HG03457 (cell line): ENCODE data around the gene LIMK2.
A peak's percentile ranks its signal among the peaks of the same experiment; 100 is the strongest.
"Not testable (repeated sequence)": the region's sequence is repeated elsewhere in the genome, so short reads cannot be mapped to it uniquely, and the experiment has no call there.

ENCODE experiments used
- ATAC-seq: cut with Tn5 transposase; IDR thresholded peaks from one replicate; pipeline ENCODE4 v1.9.1; 2021; ENCODE audit warnings: moderate number of reproducible peaks; ENCODE audit not compliant: unreplicated experiment

The LIMK2 gene

DNA sequence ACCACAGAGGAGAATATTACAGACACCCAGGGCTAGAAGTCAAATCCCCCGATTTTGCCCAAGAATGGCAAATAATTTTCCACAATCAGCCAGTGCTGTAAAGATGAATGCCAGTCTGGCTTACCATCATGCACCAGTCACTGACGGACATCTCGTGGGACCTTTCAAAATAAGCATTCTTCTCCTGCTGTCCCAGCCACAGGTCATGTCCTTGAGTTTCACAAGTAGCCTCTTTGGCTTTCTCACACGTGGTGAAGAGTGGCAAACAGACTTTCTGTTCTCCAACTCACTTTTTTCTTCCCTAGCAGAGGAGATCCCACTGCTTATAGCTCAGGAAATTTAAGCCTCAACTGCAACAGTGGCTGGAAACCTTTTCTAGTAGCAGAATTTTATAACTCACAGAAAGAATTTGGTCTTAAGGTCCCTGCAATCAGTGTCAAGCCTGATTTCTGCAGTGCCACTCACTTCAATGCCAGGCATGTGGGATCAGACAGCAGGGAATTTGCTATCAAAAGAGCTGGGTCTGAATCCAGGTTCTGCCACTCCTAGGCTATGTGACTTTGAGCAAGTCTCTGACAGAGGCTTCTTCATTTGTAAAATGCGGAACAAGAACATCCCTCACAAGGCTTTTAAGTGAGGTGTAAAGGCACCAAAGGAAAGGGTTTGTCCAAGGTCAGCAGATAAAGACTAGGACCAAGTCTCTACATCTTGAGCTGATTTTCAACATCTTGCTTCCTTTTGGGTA, 76.6 kb downstream of the LIMK2 start:
- ATAC-seq = no peak

DNA sequence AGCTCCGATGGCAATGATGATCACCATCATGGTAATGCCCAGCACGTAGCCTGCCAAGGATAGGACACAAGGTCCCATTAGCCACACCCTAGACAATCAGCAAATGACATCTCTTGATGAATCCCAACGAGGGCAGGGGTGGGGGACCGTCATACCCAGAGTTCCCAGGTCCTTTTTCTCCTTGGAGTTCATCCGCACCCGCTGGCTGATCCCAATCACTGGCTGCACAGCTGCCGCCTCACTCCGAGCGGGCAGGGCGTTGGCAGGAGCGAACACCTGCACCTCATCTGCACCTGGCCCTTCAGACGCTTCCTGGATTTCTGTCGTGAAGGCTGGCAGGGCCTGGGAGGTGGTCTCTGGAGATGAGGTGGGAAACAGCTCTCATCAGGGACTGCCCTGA, 77.2 kb downstream of the LIMK2 start:
- ATAC-seq = no peak

DNA sequence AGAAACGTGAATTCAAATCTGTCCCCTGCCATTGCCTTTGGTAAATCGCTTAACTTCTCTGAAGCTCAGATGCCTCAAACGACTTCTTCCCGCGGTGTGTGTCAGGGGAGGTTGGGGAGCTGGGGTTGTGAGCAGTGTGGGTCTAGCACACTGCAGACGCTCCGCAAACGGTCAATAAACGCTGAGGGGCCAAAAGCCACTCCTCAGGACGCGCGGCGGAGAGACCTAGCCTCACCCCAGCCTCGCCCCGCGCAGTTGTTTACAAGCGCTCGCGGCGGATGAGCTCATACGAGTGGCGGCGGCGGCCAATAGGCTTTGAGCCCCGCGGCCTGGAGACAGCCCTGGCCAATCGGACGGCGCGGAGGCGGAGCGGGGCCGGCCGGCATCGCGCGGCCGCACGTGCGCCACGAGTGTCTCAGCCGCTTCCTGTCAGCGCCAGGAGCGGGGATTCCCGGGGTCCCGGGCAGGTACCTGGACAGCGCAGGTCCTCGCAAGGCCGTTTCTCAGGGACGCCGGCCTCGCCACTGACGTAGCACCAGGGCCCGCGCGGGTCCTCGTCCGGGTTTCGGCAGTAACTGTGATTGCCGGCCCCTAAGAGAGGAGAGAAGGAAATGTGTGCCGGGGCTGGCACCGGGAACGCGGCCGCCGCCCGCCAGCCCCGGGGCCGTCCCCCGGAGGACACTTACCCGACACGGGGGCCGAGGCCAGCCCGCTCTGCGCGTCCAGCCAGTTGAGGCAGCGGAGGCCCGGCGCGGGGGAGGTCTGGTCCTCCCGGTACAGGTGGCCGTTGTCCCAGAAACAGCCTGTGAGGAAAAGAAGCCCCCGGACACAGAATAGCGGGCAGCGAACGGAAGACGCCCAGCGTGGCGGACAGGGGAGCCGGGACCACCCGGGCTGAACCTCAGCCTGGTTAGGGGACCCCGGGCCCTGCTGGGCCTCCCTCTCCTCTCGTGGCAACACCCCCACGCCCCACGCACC, 78.7 kb downstream of the LIMK2 start:
- peak; percentile 73 for ATAC-seq

DNA sequence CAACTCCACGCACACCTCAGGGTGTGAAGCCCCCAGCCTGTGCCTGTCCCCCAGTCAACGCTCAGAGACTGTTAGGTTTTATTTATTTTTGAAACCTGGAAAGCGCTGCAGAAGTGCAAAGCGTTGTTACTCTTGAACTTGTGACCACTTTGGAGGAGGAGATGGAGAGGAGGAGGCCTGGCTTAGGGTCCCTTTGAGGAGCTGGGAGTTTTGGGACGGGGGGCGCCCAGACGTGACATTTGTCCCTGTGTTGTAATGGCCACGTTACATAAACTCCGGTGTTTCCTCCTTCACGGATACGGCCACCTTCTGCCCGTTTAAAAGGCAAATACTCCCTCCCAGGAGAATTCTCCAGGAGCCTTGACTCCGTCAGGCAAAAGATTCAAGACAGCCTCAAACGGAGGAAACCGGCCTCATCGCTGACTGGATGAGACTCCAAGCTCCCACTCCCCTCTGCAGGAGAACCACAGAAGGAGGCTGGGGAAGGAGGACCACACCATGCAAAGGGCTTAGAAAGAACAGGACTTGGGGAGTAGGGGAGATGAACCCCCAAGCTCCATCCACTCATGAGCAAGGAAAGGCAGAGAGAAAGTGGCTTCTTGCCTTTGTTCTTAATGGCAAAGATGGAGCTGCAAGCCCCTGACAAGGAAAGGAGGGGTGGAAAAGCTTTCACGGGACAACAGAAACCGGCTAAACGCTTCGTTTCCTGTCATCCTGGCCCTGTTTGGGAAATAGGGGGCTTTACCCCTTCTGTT, 79.6 kb downstream of the LIMK2 start:
- ATAC-seq = no peak

DNA sequence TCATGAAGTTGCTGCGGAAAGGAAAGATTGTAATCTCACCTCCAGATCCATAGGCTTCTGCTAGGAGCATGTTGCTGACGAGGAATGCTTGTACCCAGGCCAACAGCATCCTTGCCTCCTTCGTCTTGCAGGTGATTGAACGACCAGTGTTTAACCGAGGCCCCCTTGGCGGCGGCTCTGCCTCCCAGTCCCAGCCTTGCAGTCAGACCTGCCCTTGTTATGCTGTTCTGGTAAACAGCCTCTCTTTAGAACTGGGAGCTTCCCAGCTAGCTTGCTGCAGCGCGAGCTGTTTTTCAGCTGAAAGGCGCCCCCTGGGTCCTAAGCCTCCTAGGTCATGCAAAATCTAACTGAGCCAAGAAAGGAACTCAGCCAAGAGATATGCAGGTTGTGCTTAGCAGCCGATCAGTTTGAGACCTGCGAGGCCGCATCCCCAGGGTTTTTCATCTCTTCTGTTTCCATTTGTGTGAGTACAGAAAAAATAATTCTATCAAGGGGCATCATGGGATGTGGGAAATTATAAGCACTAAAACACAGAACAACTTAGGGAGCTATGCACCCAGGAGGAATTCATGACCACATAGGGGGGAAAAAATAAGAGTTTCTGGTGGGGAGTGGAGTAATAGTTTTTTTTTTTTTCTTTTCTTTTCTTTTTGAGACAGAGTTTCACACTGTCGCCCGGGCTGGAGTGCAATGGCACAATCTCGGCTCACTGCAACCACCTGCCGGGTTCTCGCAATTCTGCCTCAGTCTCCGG, 80.3 kb downstream of the LIMK2 start, which contains the start of gene PIK3IP1:
Gene PIK3IP1, minus strand, starts transcription at position 253 of the 754 bp plus-strand sequence. Its CDS starts 144 bp downstream, at position 109.
- ATAC-seq = no peak

DNA sequence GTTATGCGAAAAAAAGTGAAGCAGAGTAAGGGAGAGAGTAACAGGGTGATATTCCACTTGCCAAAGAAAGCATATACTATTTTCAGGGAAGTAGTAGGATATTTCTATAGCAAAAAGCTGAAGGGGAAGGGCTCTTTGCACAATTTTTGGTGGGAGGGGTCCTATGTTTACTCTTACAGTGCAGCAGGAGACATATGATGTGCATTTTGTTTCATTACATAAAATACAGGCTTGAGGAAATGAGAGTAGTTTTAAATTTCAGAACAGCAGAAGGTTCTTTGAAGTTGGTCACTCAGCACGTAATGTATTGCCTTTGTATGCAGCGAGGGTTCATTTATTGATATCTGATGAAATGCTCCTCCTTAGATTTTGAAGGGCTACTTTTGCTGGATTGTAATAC, 83.3 kb downstream of the LIMK2 start:
- ATAC-seq = no peak

DNA sequence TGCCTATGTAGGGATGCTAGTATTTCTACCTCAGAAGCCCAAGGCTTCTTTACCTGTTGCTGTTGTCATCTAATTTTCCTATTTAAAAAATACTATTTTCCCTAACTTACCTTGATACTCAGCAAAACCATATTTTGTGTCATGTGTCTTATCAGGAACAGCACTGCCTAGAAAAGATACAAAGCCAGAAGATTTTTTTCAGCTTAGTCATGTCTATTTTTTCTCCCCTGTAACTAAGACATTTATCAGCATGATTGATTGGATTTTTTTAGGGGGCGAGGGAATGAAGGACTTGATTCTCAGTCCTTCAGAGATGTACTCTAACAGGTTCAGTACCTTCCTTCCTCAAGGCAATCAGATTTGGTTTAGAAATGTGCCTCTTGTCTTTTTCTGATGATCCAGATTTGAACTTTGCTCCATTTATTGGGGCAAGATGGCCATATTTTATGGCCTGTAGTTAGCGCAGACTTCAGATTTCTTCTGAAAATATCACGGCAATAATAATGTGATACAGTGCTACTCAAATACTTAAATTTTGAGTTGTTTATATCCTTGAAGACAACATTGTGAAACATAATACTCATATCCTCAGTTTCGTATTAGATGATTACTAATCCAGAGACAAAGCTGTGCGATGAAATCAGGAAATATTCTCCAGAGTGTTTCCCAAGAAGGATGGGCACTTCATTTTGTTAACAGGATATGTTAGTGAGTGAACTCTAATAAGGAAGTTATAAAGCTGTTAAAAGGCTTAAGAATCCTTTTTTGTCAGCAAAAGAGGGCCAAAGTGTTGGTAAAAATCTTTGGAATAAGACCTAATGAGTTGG, 83.9 kb downstream of the LIMK2 start:
- no peak for ATAC-seq

DNA sequence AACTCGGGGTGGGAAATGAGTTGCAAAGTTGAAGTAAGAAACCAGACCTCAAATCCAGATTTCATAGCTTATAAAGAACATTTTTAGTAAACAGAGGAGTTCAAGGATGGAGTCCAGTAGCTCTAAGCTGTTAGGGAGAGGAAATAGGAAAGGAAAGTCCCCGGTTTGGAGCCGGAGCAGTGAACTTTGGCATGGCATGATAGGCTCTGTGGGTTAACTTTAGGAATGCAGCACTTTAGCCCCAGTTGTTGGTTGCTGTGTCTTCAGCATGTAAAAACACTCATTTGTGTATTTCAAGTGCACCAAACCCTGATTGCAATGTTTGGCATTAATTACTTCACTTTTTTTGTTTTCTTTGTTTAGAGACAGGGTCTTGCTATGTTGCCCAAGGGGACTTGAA, 88.8 kb downstream of the LIMK2 start:
- ATAC-seq = no peak

DNA sequence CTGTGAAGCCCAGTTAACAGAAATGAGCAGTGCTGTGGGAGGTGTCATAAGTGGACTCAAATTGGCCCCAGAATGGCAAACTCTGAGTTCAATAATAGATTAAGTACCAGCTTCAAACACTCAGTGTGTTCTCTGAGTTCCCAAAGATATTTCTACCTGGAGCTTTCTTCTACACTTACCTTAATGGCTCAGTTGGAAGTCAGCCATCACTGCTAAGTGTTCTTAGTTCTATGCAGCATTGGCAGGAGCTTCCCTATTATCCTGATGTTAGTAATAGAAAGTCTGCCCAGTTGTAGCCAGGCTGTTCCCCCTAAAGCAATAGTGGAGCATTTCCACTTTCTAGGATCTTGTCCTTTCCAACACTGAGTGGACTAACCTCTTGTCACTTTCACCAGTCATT, 89.9 kb downstream of the LIMK2 start:
- no peak for ATAC-seq

DNA sequence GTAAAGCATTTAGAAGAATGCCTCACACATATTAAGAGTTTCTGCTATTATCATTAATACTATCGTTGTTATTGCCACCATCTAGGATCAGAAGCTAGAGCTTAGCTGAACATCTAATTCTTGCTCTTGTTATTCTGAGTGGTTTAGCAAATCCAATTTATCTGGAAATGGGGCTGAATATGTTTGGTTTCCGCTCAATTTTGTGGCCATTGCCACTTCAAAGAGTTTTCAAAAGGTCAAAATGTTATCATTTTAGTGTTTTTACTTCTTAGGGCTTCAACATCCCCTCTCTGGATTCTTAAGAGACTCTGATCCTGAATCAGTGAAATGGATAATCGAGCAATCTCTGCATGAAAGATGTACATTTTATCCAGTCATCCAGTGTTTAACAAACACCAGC, 90.4 kb downstream of the LIMK2 start:
- no peak for ATAC-seq

DNA sequence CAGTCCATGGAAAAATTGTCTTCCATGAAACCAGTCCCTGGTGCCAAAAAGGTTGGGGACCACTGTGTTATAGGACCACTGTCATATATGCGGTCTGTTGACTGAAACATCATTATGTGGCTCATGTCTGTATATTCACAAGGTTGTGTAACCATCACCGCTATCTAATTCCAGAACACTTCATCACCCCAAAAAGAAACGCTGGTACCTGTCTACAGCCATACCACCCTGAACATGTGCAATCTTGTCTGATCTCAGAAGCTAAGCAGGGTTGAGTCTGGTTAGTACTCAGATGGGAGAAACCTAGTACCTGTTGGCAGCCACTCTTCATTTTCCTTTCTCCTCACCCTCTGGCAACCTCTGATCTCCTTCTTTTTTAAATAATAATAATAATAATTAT, 93.1 kb downstream of the LIMK2 start:
- no peak for ATAC-seq

DNA sequence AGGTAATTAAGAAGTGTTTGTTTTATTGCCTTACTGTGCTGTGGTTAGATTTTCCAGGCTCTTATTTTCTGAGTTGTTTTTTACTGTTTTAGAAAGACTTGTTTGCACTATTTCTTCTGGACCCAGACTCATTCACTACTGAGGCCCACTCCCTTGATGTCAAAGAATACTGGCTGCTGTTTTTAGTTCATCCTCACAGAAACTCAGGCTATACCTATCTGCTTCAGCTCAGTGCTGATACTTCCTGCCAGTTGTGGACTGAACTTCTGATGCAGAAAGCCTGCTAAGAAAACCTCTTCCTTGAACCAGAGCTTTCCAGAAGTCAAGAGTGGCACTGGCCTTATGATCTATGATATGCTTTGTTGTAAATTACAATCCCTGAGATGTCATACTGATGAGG, 96.1 kb downstream of the LIMK2 start:
- ATAC-seq = no peak

DNA sequence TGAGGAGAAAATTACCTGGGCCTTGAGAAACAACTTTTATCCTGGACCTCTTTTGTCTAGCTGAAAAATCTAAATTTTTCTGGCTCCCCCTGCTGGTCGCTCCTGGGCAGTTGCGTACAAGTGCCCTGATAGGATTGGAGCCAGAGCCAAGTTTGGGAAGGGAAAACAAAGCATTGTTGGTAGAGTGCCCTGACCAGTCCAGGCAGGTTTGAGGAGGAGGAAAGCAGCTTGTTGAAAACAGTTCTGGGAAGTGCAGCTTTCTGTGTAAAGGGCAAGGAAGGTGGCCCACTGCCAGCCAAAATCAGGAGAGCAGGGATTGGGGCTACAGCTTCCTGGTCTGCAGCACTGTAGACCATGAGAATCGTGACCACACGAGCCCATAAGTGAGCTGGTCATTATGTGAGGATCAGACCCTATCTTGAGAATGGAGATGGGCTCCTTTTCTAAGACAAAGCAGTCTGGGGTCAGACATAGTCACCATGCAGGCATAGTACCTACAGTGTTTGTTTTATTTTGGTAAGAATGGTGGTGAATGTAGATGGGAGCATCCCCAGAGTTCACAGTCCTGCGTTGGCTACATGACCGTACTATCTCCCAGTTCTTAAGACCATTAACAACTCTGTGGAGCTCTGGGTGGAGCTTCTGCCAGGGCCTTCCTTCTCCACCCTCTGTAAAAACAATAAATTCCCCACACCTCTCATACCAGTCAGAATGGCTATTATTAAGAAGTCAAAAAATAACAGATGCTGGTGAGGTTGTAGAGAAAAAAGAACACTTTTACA, 101.5 kb downstream of the LIMK2 start:
- no peak for ATAC-seq

DNA sequence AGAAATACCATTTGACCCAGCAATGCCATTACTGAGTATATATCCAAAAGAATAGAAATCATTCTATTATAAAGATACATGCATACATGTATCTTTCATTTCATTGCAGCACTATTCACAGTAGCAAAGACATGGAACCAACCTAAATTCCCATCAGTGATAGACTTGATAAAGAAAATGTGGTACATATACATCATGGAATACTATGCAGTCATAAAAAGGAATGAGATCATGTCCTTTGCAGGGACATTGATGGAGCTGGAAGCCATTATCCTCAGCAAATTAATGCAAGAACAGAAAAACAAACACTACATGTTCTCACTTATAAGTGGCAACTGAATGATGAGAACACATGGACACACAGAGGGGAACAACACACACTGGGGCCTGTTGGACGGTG, 102.1 kb downstream of the LIMK2 start:
- not testable (repeated sequence) for ATAC-seq

DNA sequence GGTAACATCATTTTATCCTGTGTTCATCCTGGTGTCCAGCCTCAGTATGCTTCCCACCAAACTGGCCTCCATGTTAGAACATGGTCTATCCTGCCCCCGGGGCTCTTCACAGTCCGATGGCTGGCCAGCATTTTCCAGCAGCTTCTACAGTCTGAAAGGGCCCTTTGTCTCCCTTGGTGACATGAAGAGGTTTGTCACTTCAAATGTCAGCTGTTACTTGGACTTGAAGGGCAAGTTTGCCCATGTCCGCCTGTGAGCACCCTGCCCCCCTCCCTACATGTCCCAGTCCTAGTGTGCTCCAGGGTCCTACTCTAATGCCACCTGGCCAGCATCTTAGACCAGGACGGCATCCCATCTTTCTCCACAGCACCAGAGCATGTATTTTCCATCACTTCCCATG, 109.3 kb downstream of the LIMK2 start:
- ATAC-seq = no peak

DNA sequence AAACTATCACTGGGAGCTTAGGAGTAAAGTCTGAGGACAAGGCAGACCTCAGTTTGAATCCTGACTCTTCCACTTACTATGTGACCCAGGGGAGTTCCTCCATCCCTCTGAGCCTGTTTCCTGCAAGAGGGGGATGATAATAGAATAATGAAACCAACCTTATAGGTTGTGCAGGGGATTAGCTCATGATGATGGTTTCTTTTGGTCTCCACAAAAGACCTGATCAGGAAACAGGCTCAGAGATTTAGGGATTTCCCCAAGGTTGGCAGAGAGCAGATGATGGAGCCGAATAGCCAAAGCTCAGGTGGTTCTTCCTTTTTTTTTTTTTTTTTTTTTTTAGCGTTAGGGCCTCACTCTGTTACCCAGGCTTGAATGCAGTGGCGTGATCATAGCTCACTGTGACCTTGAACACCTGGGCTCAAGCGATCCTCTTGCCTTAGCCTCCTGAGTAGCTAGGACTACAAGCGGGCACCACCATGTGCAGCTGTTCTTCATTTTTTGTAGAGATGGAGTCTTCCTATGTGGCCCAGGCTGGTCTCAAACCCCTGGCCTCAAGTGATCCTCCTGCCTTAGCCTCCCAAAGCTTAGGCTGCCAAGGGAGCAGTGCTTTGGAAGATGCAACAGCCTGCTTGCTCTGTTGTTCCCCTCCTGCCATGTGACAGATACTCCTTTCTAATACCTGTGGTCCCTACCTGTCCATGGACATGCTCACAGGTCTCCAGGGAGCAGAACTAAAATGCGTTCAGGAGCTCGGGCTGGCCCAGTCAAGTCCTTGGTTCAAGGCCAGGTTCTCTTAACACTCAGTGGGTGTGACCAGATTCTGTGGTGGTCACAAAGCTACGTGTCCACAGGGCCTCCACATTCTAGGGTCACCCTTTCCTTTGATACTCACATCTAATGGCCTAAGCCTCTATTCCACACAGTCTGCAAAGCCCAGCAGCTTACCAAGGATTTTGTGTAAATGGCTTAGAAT, 111.8 kb downstream of the LIMK2 start:
- ATAC-seq = no peak

DNA sequence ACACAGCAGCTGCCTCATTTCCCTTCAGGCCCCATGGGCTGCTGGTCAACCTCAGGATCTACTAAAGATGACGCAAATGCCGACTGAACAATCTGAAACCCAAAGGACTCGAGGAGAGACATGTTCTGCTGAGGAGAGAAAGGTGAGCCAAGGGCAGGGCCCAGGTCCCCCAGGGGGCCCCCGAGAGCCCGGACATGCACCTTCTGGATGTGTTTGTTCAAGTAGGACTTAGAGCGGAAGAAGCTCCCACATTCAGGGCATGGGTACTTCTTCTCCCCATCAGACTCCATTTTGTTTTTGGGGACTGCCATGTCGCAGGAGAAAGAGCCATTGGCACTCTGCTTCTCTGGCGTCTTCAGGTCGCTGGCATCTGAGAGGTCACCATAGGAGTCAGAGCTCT, 114.8 kb downstream of the LIMK2 start:
- ATAC-seq = no peak
